ENCODE measurements around the gene ATXN10.

DNA sequence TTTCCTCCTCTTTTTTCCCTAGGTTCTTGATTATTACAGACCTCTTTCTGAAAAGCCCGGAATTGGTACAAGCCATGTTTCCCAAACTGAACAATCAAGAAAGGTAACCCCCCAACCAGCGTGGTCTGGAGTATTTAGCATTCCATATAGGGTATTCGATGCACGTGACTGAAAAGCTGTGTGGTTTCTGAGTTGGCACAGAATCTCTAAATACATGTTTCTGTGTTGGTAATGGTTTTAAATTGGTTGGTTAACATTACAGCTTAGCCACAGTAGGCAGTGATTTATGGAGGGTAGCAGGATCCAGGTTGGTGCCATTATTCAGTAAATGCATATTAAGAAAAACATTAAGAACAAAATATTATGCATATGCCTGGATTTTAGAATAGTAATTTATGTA lies 46.8 kb downstream of the ATXN10 start:
- TF ChIP-seq GABPA (IDR thresholded peaks at IDR 0.05; ENCODE audit: borderline replicate concordance, insufficient read depth, low read length) (no peak), CHD2 (IDR thresholded peaks at IDR 0.05; ENCODE audit: low read length) (no peak), TEAD4 (IDR thresholded peaks at IDR 0.05; ENCODE audit: low read depth, low read length) (no peak), POLR2A (IDR thresholded peaks at IDR 0.05; ENCODE audit: control extremely low read depth in 1 of 2, low read depth in 2 of 2, low read length in 2 of 2) (no peak)
- TF ChIP-seq, protein P1, sequence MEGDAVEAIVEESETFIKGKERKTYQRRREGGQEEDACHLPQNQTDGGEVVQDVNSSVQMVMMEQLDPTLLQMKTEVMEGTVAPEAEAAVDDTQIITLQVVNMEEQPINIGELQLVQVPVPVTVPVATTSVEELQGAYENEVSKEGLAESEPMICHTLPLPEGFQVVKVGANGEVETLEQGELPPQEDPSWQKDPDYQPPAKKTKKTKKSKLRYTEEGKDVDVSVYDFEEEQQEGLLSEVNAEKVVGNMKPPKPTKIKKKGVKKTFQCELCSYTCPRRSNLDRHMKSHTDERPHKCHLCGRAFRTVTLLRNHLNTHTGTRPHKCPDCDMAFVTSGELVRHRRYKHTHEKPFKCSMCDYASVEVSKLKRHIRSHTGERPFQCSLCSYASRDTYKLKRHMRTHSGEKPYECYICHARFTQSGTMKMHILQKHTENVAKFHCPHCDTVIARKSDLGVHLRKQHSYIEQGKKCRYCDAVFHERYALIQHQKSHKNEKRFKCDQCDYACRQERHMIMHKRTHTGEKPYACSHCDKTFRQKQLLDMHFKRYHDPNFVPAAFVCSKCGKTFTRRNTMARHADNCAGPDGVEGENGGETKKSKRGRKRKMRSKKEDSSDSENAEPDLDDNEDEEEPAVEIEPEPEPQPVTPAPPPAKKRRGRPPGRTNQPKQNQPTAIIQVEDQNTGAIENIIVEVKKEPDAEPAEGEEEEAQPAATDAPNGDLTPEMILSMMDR (IDR thresholded peaks at IDR 0.05; ENCODE audit: control extremely low read depth in 1 of 3, insufficient read depth in 1 of 3, low read depth in 1 of 3, low read length in 3 of 3) = no peak

Measured in H1 (cell line).